SU-DHL-6 (cell line): Measurements from ENCODE around the gene ADIPOR2.

Experiments used
- H2AFZ ChIP-seq: fragments of 200-600 bp; sonication (generic); 2 replicates; pipeline ENCODE4 v1.6.1; 2014; ENCODE audit warnings: low read depth, mild to moderate bottlenecking, moderate library complexity, mixed read lengths, antibody characterized with exemption, low read length; ENCODE audit not compliant: severe bottlenecking
- H3F3A ChIP-seq: fragments of 200-600 bp; shearing (Covaris generic); 2 replicates; pipeline ENCODE4 v1.6.0; 2016; ENCODE audit warnings: antibody characterized with exemption, mild to moderate bottlenecking; ENCODE audit not compliant: insufficient read depth
- H3K27ac ChIP-seq: fragments of 200-600 bp; sonication (generic); 2 replicates; pipeline ENCODE4 v1.5.1; 2016; ENCODE audit warnings: low read depth, mild to moderate bottlenecking, low read length, moderate library complexity, mixed read lengths
- H3K27me3 ChIP-seq: fragments of 200-600 bp; sonication (generic), shearing (Covaris generic); 2 replicates; pipeline ENCODE4 v1.6.0; 2014; ENCODE audit warnings: mild to moderate bottlenecking, low read length
- H3K36me3 ChIP-seq: fragments of 200-600 bp; sonication (generic); 2 replicates; pipeline ENCODE4 v1.6.1; 2014; ENCODE audit warnings: mild to moderate bottlenecking, low read length, mixed read lengths
- H3K4me2 ChIP-seq: fragments of 300-600, 200-600 bp; shearing (Covaris generic), sonication (generic); 2 replicates; pipeline ENCODE4 v1.6.0; 2014; ENCODE audit warnings: low read length, low read depth, mild to moderate bottlenecking; ENCODE audit not compliant: poor library complexity, severe bottlenecking
- H3K4me3 ChIP-seq: fragments of 200-600 bp; sonication (generic); 2 replicates; pipeline ENCODE4 v1.5.1; 2014; ENCODE audit warnings: antibody characterized with exemption, low read length, mild to moderate bottlenecking, mixed read lengths; ENCODE audit not compliant: insufficient read depth, poor library complexity, severe bottlenecking
- H3K79me2 ChIP-seq: fragments of 200-600 bp; sonication (generic); 2 replicates; pipeline ENCODE4 v1.6.1; 2014; ENCODE audit warnings: mild to moderate bottlenecking, low read length, moderate library complexity; ENCODE audit not compliant: insufficient read depth
- H3K9ac ChIP-seq: fragments of 200-600 bp; sonication (generic); 2 replicates; pipeline ENCODE4 v1.7.0; 2014; ENCODE audit warnings: mild to moderate bottlenecking, low read length
- H3K9me2 ChIP-seq: fragments of 200-600 bp; sonication (generic); replicated peaks from 2 replicates; pipeline ENCODE4 v1.6.1; 2014; ENCODE audit warnings: low read length; ENCODE audit not compliant: insufficient read depth
- H3K9me3 ChIP-seq: fragments of 200-600 bp; sonication (generic); 2 replicates; pipeline ENCODE4 v1.6.1; 2014; ENCODE audit warnings: low read length, mixed read lengths; ENCODE audit not compliant: insufficient read depth
- H4K20me1 ChIP-seq: fragments of 200-600 bp; sonication (generic); 2 replicates; pipeline ENCODE4 v1.6.1; 2014; ENCODE audit warnings: low read depth, mild to moderate bottlenecking, antibody characterized with exemption, low read length, moderate library complexity, mixed read lengths
- CTCF ChIP-seq: fragments of 200-600 bp; sonication (generic); IDR thresholded peaks from one replicate; pipeline ENCODE4 v1.5.1; 2017; ENCODE audit warnings: antibody characterized with exemption, mild to moderate bottlenecking, low read length, moderate library complexity; ENCODE audit not compliant: insufficient read depth, poor library complexity, severe bottlenecking
- EZH2phosphoT487 ChIP-seq: fragments of 200-600 bp; sonication (generic), shearing (Covaris generic); conservative IDR thresholded peaks from 2 replicates; pipeline ENCODE4 v1.6.1; 2018; ENCODE audit warnings: mild to moderate bottlenecking, antibody characterized with exemption, low read length, moderate library complexity, mixed read lengths

ADIPOR2 gene

GRCh38 chr12:1665366-1665765, 25.5 kb upstream of the ADIPOR2 start:
- no peaks in the 10 kb centered on the region for H3K79me2 ChIP-seq
- no peak overlapping the region for H3K4me3 ChIP-seq
- no peak overlapping the region for H2AFZ ChIP-seq
- H3K36me3 ChIP-seq, result no peaks in the 10 kb centered on the region
- H3K9me3 ChIP-seq, result no peaks in the 10 kb centered on the region
- H3K9me2 ChIP-seq, result no peaks in the 10 kb centered on the region
- no peak overlapping the region for H3K4me2 ChIP-seq
- no peak for TF ChIP-seq CTCF
- TF ChIP-seq EZH2phosphoT487, result no peak
- no peak overlapping the region for H3K9ac ChIP-seq
- no peaks in the 10 kb centered on the region for H3K27me3 ChIP-seq
- no peak overlapping the region for H3K27ac ChIP-seq
- H3F3A ChIP-seq, result peaks cover 18% of the 10 kb centered on the region; the same call in 1 of the 2 replicates
- H4K20me1 ChIP-seq, result no peaks in the 10 kb centered on the region

- Histone ChIP-seq H3K9me3 (no peaks in the 10 kb centered on the region), H3F3A (peaks cover 13% of the 10 kb centered on the region; the same call in 1 of the 2 replicates), H3K4me3 (no peak overlapping the region), H4K20me1 (no peaks in the 10 kb centered on the region), H3K9ac (no peak overlapping the region), H3K79me2 (no peaks in the 10 kb centered on the region), H3K27me3 (no peaks in the 10 kb centered on the region), H3K4me2 (no peak overlapping the region), H3K36me3 (no peaks in the 10 kb centered on the region), H3K9me2 (no peaks in the 10 kb centered on the region), H2AFZ (no peak overlapping the region), H3K27ac (no peak overlapping the region)
- TF ChIP-seq EZH2phosphoT487, result no peak
- no peak for TF ChIP-seq CTCF
Observed at GRCh38 chr12:1666215-1666614, 24.7 kb upstream of the ADIPOR2 start.

- no peak overlapping the region for H2AFZ ChIP-seq
- no peaks in the 10 kb centered on the region for H4K20me1 ChIP-seq
- no peak overlapping the region for H3K9ac ChIP-seq
- TF ChIP-seq CTCF, result no peak
- no peak for TF ChIP-seq EZH2phosphoT487
- H3K27me3 ChIP-seq, result no peaks in the 10 kb centered on the region
- H3K4me3 ChIP-seq, result no peak overlapping the region
- no peaks in the 10 kb centered on the region for H3K9me3 ChIP-seq
- H3K79me2 ChIP-seq, result no peaks in the 10 kb centered on the region
- no peaks in the 10 kb centered on the region for H3K36me3 ChIP-seq
- H3K4me2 ChIP-seq, result no peak overlapping the region
- H3K27ac ChIP-seq, result no peak overlapping the region
- H3F3A ChIP-seq, result peaks cover 13% of the 10 kb centered on the region; the same call in 1 of the 2 replicates
- H3K9me2 ChIP-seq, result no peaks in the 10 kb centered on the region
Observed at GRCh38 chr12:1666685-1667162, 24.1 kb upstream of the ADIPOR2 start.
